DND-41 (cell line): ENCODE measurements around the gene NECTIN1.

ENCODE experiments used
- ATAC-seq: fragments of 200-7000 bp; cut with Tn5 transposase; 3 replicates; pipeline ENCODE4 v1.9.1; 2021; ENCODE audit warnings: low read depth; ENCODE audit not compliant: insufficient read depth
- DNase-seq: peaks from one replicate; pipeline ENCODE4 v3.0.0-alpha.2; 2020
- H2AFZ ChIP-seq: 2 replicates; pipeline ENCODE4 v1.6.0; 2012; ENCODE audit warnings: low read depth, low read length
- H3K27ac ChIP-seq: 2 replicates; pipeline ENCODE4 v1.5.1; 2012; ENCODE audit warnings: low read length, inconsistent platforms
- H3K27me3 ChIP-seq: fragments of 200-600 bp; sonication (generic); 2 replicates; pipeline ENCODE4 v1.6.0; 2012; ENCODE audit warnings: low read length, mild to moderate bottlenecking, inconsistent platforms; ENCODE audit not compliant: insufficient read depth, poor library complexity
- H3K36me3 ChIP-seq: 2 replicates; pipeline ENCODE4 v1.5.1; 2012; ENCODE audit warnings: low read length, inconsistent platforms; ENCODE audit not compliant: insufficient read depth
- H3K4me1 ChIP-seq: 2 replicates; pipeline ENCODE4 v1.5.1; 2012; ENCODE audit warnings: mild to moderate bottlenecking, low read length; ENCODE audit not compliant: insufficient read depth
- H3K4me2 ChIP-seq: 2 replicates; pipeline ENCODE4 v1.6.0; 2012; ENCODE audit warnings: mild to moderate bottlenecking, moderate library complexity, low read length, inconsistent platforms; ENCODE audit not compliant: insufficient read depth
- H3K4me3 ChIP-seq, 2 experiments: fragments of 200-600 bp in 1 of 2; shearing (Covaris generic) in 1 of 2; 2 replicates each; pipeline ENCODE4 v1.5.1; 2012 to 2016; ENCODE audit warnings: inconsistent platforms in 2 of 2, low read length in 2 of 2, mild to moderate bottlenecking in 2 of 2, low read depth in 1 of 2, moderate library complexity in 1 of 2
- H3K79me2 ChIP-seq: 2 replicates; pipeline ENCODE4 v1.6.0; 2012; ENCODE audit warnings: low read length, inconsistent platforms; ENCODE audit not compliant: insufficient read depth
- H3K9ac ChIP-seq: 2 replicates; pipeline ENCODE4 v1.6.0; 2012; ENCODE audit warnings: low read depth, mild to moderate bottlenecking, inconsistent platforms, low read length, moderate library complexity
- H3K9me3 ChIP-seq: 2 replicates; pipeline ENCODE4 v1.5.1; 2012; ENCODE audit warnings: low read length, moderate library complexity, mild to moderate bottlenecking, inconsistent platforms; ENCODE audit not compliant: insufficient read depth, severe bottlenecking
- H4K20me1 ChIP-seq: 2 replicates; pipeline ENCODE4 v1.6.0; 2012; ENCODE audit warnings: low read length; ENCODE audit not compliant: insufficient read depth
- CTCF ChIP-seq: IDR thresholded peaks from 2 replicates; pipeline ENCODE4 v1.5.1; 2012; ENCODE audit warnings: borderline replicate concordance, low read length, moderate library complexity, mild to moderate bottlenecking; ENCODE audit not compliant: poor library complexity, severe bottlenecking; ENCODE audit errors: extremely low read depth
- EZH2 ChIP-seq: IDR thresholded peaks from 3 replicates; pipeline ENCODE4 v1.6.1; 2012; ENCODE audit warnings: borderline replicate concordance, low read depth, mild to moderate bottlenecking, moderate library complexity, low read length, inconsistent platforms; ENCODE audit not compliant: severe bottlenecking

The NECTIN1 gene

GRCh38 chr11:119714189-119714588 is 14.8 kb downstream of the NECTIN1 start:
- H3K9me3 ChIP-seq = no peaks in the 10 kb centered on the region
- H2AFZ ChIP-seq = no peak overlapping the region
- H3K79me2 ChIP-seq = no peaks in the 10 kb centered on the region
- peaks cover 17% of the 10 kb centered on the region for H3K4me1 ChIP-seq
- ATAC-seq (no peak), DNase-seq (no peak)
- H3K36me3 ChIP-seq = no peaks in the 10 kb centered on the region
- peaks cover 7% of the 10 kb centered on the region for H4K20me1 ChIP-seq
- H3K27me3 ChIP-seq = peaks cover 11% of the 10 kb centered on the region
- no peak overlapping the region for H3K27ac ChIP-seq
- TF ChIP-seq EZH2 = no peak
- TF ChIP-seq CTCF = no peak
- H3K4me3 ChIP-seq = no peak overlapping the region
- H3K4me2 ChIP-seq = no peak overlapping the region
- no peak overlapping the region for H3K9ac ChIP-seq

- Histone ChIP-seq H3K4me2 (no peak overlapping the region), H3K79me2 (no peaks in the 10 kb centered on the region), H4K20me1 (peaks cover 13% of the 10 kb centered on the region), H3K36me3 (no peaks in the 10 kb centered on the region), H3K9me3 (no peaks in the 10 kb centered on the region), H3K27ac (no peak overlapping the region), H2AFZ (no peak overlapping the region), H3K4me1 (peaks cover 18% of the 10 kb centered on the region), H3K9ac (no peak overlapping the region), H3K27me3 (peaks cover 17% of the 10 kb centered on the region), H3K4me3 (no peak overlapping the region)
- TF ChIP-seq EZH2 = no peak
- TF ChIP-seq CTCF = no peak
- DNase-seq = peak; percentile 66
- peak; percentile 86 for ATAC-seq
These were observed 15.5 kb downstream of the NECTIN1 start for GRCh38 chr11:119713359-119714040.

GRCh38 chr11:119712459-119713358 is 16.3 kb downstream of the NECTIN1 start:
- peaks cover 17% of the 10 kb centered on the region for H3K27me3 ChIP-seq
- H3K4me3 ChIP-seq = no peak overlapping the region
- no peak overlapping the region for H3K9ac ChIP-seq
- no peak overlapping the region for H2AFZ ChIP-seq
- DNase-seq = no peak
- peak; percentile 29; the same call in 1 of the 3 replicates for ATAC-seq
- TF ChIP-seq EZH2 (no peak), CTCF (no peak)
- H3K4me2 ChIP-seq = no peak overlapping the region
- H3K27ac ChIP-seq = no peak overlapping the region
- H3K9me3 ChIP-seq = no peaks in the 10 kb centered on the region
- H3K36me3 ChIP-seq = no peaks in the 10 kb centered on the region
- H3K79me2 ChIP-seq = no peaks in the 10 kb centered on the region
- peaks cover 18% of the 10 kb centered on the region for H3K4me1 ChIP-seq
- peaks cover 13% of the 10 kb centered on the region for H4K20me1 ChIP-seq
